Islet of Langerhans (tissue), 1 donor: ENCODE data around the gene NREP.

Source experiments
- FAIRE-seq: peaks from one replicate; lab custom pipeline; 2011; peaks lifted over from hg19 to GRCh38; lab: Jason Lieb, UNC

Gene NREP, protein sequence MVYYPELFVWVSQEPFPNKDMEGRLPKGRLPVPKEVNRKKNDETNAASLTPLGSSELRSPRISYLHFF

GRCh38 chr5:111756581-111757354 lies at the start of gene NREP:
NREP (minus strand) TSS chr5:111757194; CDS start chr5:111755772, 1,422 bp downstream.
- FAIRE-seq, result peak; percentile 43

GRCh38 chr5:111806753-111807152 lies 49.8 kb upstream of the NREP start:
- FAIRE-seq, result no peak

- no peak for FAIRE-seq
Measured at GRCh38 chr5:111806156-111806555, 49.2 kb upstream of the NREP start.

GRCh38 chr5:111805071-111805470 lies 48.1 kb upstream of the NREP start:
- FAIRE-seq, result no peak

DNA sequence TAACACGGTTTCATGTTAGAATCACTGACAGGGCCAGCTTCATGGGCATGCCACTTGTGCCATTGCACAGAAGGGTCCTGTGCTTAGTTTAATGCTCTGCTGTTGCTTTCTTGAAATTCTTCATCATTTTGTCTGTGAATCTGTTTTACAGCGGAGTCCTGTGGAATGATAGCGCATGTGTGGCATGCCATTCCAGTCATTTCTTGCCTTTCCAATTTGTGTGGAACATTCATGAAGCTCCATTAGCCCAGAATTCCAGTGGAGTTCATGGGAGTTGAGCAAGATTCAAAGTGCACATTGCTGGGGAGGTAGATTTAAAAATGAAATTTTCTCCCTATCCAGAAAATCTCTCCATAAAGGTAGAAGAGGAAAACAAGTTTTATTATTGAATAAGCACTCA lies 43.4 kb upstream of the NREP start:
- no peak for FAIRE-seq

DNA sequence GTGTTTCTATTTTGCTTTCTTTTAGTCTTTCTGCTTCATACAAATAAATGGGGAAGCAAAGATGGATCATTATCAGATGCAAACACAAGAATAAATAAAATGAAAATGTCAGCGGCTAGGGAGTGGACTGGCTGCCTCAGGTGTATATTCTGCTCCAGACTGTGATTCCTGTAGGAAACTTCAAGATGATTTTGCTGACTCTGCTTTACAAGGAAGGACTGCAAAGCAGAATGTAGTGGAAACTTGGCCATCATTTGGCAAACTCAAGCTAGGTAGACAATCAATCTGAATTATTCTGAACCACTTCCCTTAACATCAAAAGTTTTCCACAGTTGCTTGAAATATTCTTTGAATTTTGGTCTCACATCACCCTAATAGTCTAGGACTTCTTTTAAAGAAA lies 38.1 kb upstream of the NREP start:
- no peak for FAIRE-seq

DNA sequence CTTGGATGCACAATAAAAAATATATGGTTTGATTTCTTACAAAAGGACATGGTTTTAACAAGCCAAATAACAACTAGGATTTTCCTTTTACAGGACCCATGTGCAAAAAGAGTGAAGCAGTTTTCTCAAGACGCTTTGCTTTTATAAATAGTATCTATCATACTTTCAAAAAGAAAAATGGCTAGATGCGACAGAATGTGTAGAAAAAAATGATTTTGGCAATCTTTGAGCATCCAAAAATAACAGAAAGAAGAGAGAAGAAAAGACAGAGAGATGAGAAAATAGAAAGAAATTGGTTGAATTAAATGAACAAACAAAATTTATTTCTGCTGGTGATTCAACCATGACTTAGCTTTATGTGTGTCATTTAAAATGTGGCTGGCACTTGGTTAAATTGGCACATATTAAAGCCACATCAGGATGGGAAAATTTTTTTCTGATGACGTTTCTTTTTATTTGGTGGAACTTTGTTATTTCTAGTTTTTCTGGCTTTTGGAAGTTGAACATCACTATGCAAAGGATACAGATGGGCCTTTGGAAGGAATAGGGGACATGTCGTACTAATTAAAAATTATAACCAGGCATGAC lies 35.6 kb upstream of the NREP start:
- FAIRE-seq, result no peak

GRCh38 chr5:111790295-111790694 lies 33.3 kb upstream of the NREP start:
- no peak for FAIRE-seq

DNA sequence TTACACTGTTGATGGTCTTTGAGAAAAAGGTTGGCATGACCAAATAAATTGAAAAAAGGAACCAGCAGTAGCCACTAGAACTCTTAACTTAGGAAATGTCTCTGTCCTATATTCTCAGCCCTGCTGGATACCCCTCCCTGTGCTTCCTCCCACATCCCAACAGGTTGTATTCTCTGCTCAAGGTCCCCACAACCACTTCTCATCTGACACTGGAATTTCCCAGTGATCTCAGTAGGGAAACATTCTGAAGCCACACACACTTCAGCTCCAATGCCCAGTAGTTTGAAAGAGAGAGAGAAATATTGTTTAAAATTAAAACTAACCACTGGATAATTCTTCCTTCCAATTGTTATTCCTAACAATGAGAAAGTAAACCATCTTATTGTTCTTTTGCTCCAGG lies 30.0 kb upstream of the NREP start:
- FAIRE-seq, result no peak

DNA sequence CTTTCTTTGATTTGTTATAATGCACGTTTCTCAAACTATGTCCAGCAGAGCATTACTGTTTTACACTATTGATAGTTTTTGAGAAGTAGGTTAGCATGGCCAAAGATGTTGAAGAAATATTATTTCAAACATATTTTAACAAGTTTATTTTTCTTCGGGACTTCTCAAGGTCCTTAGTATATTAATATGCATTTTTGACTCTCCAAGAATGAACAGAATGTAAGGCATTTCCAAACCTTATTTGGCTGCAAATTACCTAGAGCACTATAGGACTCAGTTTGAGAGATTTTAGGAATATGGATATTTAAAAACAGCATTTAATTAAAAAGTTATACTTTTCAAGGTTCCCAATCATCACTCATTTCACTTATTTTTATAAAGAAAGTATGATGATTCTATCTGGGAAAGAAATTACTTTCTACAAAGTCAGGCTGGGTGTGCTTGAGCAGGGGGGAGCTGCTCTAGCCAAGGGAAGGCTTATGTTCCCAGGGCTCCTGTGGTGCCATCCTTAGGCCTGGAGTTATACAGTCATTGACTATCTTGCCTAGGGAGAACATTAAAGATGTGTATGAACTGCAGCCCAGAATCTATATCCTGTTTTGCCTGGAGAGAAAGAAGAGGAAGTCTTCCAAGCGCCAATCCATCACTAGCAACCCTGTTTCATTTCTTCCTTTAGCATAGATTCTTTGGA lies 27.6 kb upstream of the NREP start:
- no peak for FAIRE-seq

GRCh38 chr5:111783537-111783936 lies 26.5 kb upstream of the NREP start:
- no peak for FAIRE-seq

DNA sequence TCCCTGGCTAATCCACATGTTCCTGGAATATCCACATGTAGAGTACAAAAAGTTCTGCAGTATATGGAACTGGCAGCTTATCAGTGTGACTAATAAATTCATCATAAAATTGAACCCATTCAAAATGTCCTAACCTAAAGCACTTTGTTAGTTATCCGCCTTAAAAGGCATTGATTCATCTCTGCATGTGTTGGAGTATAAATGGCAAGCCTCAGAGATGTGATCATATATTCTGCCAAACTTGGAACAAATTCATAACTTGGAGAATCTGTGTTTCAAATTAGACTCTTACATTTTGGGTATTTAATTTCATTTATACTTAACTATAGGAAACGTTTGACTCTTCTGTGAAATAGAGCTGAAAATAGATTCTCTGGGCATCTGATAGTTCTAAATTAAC lies 25.2 kb upstream of the NREP start:
- FAIRE-seq, result peak; percentile 47

DNA sequence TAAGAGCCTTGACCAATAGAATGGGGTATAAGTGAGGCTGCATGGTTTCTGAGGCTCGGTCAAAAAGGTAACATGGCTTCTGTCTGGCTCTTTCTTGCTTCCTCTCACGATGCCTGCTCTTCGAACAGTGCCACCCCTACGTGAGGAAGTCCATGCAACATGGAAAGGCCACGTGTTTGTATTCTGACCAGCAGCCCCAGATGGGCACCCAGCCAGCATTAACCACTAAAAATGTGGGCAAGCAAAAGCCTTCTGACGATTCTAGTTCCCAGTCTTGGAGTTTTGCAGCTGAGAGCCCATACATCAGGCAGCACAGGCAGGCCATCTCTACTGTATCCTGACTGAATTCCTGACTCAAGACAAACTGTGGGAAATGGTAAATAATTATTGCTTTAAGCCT lies 24.2 kb upstream of the NREP start:
- no peak for FAIRE-seq

- no peak for FAIRE-seq
Measured at GRCh38 chr5:111779922-111780292, 22.9 kb upstream of the NREP start.

DNA sequence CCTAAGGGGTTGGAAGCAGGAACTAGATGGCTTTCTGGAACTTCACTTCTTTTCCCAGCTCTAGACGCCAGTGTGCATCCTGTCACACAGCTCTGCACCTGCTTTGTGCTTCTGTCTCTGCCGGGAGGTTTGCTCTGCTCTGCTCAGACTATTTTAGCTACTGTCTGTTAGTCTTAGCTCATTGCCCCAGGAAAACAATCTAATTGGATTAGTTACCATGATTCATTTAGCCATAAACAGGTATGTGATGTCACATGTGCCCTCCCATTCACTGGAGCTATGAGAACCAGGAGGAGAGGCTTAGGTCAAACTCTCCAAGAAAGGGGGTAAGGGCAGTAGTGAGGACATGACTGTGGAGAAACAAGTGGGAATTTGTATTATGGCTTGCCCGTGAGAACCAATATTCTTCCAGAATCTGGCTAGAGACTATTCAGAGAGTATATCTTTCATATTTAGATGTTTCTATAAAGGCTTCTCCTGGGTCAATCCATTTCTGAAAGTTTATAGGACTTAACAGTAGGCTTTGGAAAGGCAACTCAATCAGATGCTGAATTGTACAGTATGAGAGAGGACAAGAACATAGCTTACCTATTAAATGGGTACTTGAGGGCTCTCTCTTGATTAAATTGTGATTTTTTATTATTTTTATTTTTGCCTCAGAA lies 22.4 kb upstream of the NREP start:
- no peak for FAIRE-seq

GRCh38 chr5:111776913-111777781 lies 20.2 kb upstream of the NREP start:
- no peak for FAIRE-seq

GRCh38 chr5:111775224-111775623 lies 18.2 kb upstream of the NREP start:
- no peak for FAIRE-seq

DNA sequence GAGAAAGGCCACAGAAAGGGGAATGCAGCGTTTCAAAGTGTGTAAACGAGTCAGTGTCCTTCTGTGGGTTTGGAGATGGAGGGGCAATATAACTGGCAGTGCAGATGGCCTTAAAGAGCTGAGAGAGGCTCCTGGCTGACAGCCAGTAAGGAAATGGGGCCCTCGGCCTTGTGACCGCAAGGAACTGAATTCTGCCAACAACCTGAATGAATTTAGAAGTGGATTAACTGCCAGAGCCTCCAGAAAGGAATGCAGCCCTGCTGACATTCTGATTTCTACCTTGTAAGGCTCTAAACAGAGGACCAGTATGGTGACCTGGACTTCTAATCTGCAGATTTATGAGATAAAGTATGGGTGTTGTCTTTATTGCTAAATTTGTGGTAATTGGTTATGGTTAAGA lies 17.5 kb upstream of the NREP start:
- no peak for FAIRE-seq

DNA sequence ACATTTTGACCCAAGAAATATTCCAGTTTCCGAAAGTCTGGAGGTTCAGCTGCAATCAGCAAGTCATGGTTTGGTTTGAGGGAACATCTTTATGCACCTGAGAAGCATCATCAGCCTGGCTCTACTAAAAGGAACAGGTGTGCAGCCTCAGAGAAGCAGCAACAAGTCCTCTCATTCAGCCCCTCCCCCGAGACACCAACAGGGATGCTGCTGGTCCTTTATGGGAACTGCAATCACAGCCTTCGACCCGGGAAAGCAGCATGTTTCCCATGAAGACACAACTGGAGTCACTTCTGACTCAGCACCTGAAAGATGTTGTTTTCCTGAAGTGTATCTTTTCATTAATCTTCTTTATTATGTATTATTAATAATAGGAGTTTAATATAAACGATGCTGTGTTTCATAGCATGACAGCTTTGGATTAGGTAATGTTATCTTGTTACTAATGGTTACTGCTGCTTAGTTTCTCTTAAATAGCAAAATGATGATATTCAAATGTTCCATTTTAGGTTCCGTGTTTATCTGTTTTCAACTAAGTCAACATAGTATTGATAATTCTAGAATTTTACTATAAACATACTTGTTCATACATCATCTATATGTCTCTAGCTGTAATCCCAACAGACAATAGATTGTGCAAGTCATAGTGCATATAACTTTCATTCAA lies 15.6 kb upstream of the NREP start:
- no peak for FAIRE-seq

- no peak for FAIRE-seq
Measured at GRCh38 chr5:111769541-111769940, 12.5 kb upstream of the NREP start.
